HepG2 (cell line): ENCODE data around the gene NAT14. TPM values are rescaled to one million over a fixed set of nuclear protein-coding genes. Genes with fewer than 3 reads are reported as not detected.
A peak's percentile ranks its signal among the peaks of the same experiment; 100 is the strongest.

Experiments
- CC2D1A ChIP-seq: sonication (generic); formaldehyde crosslinking; IDR thresholded peaks from 2 replicates; pipeline ENCODE4 v1.8.1; 2023; ENCODE audit warnings: mild to moderate bottlenecking, missing genetic modification reagents
- HOMEZ ChIP-seq: IDR thresholded peaks from 2 replicates; pipeline ENCODE4 v1.6.1; 2016; ENCODE audit warnings: low read depth
- MEF2D ChIP-seq: sonication (generic); formaldehyde crosslinking; IDR thresholded peaks from 2 replicates; pipeline ENCODE4 v1.5.1; 2020; ENCODE audit warnings: mild to moderate bottlenecking, missing genetic modification reagents
- MTA1 ChIP-seq: sonication (generic); formaldehyde crosslinking; IDR thresholded peaks from 2 replicates; pipeline ENCODE4 v1.4.0; 2020; ENCODE audit warnings: missing genetic modification reagents, mild to moderate bottlenecking, borderline replicate concordance
- PLRG1 ChIP-seq: fragments of 450-650 bp; conservative IDR thresholded peaks from 2 replicates; pipeline ENCODE4 v1.6.1; 2016
- RARG ChIP-seq: sonication (generic); formaldehyde crosslinking; IDR thresholded peaks from 2 replicates; pipeline ENCODE4 v1.4.0; 2020; ENCODE audit warnings: low read depth, mild to moderate bottlenecking, missing genetic modification reagents
- TIGD3 ChIP-seq: sonication (generic); formaldehyde crosslinking; IDR thresholded peaks from 2 replicates; pipeline ENCODE4 v1.5.1; 2020; ENCODE audit warnings: mild to moderate bottlenecking, missing genetic modification reagents, borderline replicate concordance
- ZHX1 ChIP-seq: sonication (generic); formaldehyde crosslinking; IDR thresholded peaks from 2 replicates; pipeline ENCODE4 v1.8.1; 2022; ENCODE audit warnings: low read depth, mild to moderate bottlenecking, missing genetic modification reagents
- ZNF251 ChIP-seq: sonication (generic); formaldehyde crosslinking; IDR thresholded peaks from 2 replicates; pipeline ENCODE4 v1.9.0; 2021; ENCODE audit warnings: mild to moderate bottlenecking, missing genetic modification reagents
- ZNF576 ChIP-seq: sonication (generic); formaldehyde crosslinking; IDR thresholded peaks from 2 replicates; pipeline ENCODE4 v1.4.0; 2020; ENCODE audit warnings: mild to moderate bottlenecking, missing genetic modification reagents
- ZNF614 ChIP-seq: IDR thresholded peaks from 2 replicates; pipeline ENCODE4 v1.6.1; 2018; ENCODE audit warnings: missing biosample characterization, missing genetic modification reagents, inconsistent platforms, borderline replicate concordance
- ZNF674 ChIP-seq: sonication (generic); formaldehyde crosslinking; IDR thresholded peaks from 2 replicates; pipeline ENCODE4 v1.5.0; 2020; ENCODE audit warnings: low read depth, mild to moderate bottlenecking, missing genetic modification reagents
- ZNF710 ChIP-seq: sonication (generic); formaldehyde crosslinking; IDR thresholded peaks from 2 replicates; pipeline ENCODE4 v1.5.0; 2020; ENCODE audit warnings: mild to moderate bottlenecking, missing genetic modification reagents, borderline replicate concordance
- ZNF784 ChIP-seq: sonication (generic); formaldehyde crosslinking; IDR thresholded peaks from 2 replicates; pipeline ENCODE4 v1.5.1; 2020; ENCODE audit warnings: missing genetic modification reagents, mild to moderate bottlenecking, borderline replicate concordance
- polyA plus RNA-seq, 8 experiments: library from polyadenylated mRNA; depleted of rRNA in 3 of 8; stranded (reverse) in 7 of 8; unstranded in 1 of 8; fragments of >200 nt; fragmentation: Illumina TruSeq in 4 of 8; extraction: Trizol in 4 of 8; gene quantifications; 2 replicates each; pipeline versions ENCODE4 v1.2.1 to v1.2.3, GENCODE V29; 2011 to 2016; ENCODE audit warnings: low read depth in 4 of 8, missing spikeins in 1 of 8, mixed read lengths in 1 of 8; ENCODE audit not compliant: insufficient read depth in 1 of 8
- total RNA-seq, 5 experiments: library from RNA; depleted of rRNA; stranded (reverse); fragments of >200 nt; fragmentation: Illumina TruSeq; extraction: Trizol; gene quantifications; 2 replicates each; pipeline ENCODE4 v1.2.3, GENCODE V29; 2016; ENCODE audit warnings: low read depth in 1 of 5
- TF ChIP-seq, protein P1 (sequence below): sonication (generic); formaldehyde crosslinking; IDR thresholded peaks from 2 replicates; pipeline ENCODE4 v1.5.0; 2020; ENCODE audit warnings: mild to moderate bottlenecking, missing genetic modification reagents

NAT14 gene
- total and polyA plus RNA-seq, 2 of the 13 experiments (the other 11 are each of a cell fraction or from before 2014, with no cell fraction given), result 20.7 to 22.3 TPM

DNA sequence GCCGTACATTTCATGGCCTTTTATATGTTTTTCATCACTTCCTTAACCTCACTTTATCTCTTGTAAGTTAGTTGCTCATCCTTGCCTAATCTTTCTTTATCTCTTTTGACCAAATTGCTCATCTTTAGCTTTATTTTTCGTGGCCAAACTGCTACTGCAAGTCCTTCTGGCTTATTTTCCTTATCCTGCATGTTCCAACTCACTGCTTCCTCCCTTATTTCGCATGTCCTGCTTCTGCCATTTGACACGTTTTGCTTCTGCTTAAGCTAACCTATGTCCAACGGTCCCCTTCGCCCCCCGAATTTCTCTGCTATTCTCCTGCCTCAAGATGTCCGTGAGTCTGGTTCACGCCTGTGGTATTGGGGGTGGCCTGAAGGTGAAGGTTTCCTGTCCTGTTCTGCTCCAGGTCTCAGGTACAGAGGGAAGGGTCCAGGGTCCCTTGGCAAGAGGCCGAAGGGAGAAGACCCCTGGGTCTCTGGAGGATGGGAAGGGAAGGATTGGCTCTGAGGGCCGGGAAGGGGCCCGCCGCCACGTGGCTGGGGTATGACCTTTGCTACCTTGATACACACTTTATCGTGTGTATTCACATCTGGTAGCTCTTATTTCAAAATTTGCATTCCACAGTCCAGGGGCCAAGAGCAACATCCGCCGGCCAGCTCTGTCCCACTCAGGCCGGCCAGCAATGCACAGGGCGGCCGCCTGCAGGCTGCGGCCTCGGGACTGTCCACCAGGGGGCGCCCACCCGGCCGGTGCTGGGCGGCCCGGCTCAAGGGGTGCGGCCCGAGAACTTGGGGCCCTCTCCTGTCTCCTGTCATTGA lies 17.5 kb upstream of the NAT14 start (continued):
- TF ChIP-seq ZHX1 (CRISPR knock-in tag) (no peak), MTA1 (no peak), ZNF784 (CRISPR knock-in tag) (no peak), ZNF576 (CRISPR knock-in tag) (no peak), TIGD3 (CRISPR knock-in tag) (no peak), PLRG1 (no peak), MEF2D (no peak), ZNF674 (CRISPR knock-in tag) (no peak), RARG (CRISPR knock-in tag) (no peak), HOMEZ (CRISPR knock-in tag) (0 out of 2 replicates have a peak, but pooled peaks have one; percentile 10), ZNF251 (CRISPR knock-in tag) (no peak), ZNF710 (no peak), ZNF614 (CRISPR knock-in tag) (no peak), CC2D1A (CRISPR knock-in tag) (no peak)
- TF ChIP-seq, protein P1, sequence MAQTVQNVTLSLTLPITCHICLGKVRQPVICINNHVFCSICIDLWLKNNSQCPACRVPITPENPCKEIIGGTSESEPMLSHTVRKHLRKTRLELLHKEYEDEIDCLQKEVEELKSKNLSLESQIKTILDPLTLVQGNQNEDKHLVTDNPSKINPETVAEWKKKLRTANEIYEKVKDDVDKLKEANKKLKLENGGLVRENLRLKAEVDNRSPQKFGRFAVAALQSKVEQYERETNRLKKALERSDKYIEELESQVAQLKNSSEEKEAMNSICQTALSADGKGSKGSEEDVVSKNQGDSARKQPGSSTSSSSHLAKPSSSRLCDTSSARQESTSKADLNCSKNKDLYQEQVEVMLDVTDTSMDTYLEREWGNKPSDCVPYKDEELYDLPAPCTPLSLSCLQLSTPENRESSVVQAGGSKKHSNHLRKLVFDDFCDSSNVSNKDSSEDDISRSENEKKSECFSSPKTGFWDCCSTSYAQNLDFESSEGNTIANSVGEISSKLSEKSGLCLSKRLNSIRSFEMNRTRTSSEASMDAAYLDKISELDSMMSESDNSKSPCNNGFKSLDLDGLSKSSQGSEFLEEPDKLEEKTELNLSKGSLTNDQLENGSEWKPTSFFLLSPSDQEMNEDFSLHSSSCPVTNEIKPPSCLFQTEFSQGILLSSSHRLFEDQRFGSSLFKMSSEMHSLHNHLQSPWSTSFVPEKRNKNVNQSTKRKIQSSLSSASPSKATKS (CRISPR knock-in tag), result no peak
